Mesendoderm (in vitro differentiated cells): ENCODE measurements around the gene P3H2.
A peak's percentile ranks its signal among the peaks of the same experiment; 100 is the strongest.
"Not testable (repeated sequence)": the region's sequence is repeated elsewhere in the genome, so short reads cannot be mapped to it uniquely, and the experiment has no call there.

Experiments
- DNase-seq: peaks from one replicate; pipeline ENCODE4 v3.0.0; 2013
- H2AK5ac ChIP-seq: 2 replicates; pipeline ENCODE4 v1.6.1; 2013; ENCODE audit warnings: low read length, inconsistent platforms
- H2BK120ac ChIP-seq: 2 replicates; pipeline ENCODE4 v1.6.1; 2013; ENCODE audit warnings: low read depth, mild to moderate bottlenecking, low read length, moderate library complexity, mixed read lengths
- H2BK15ac ChIP-seq: replicated peaks from 2 replicates; pipeline ENCODE4 v1.6.1; 2013; ENCODE audit warnings: low read depth, mild to moderate bottlenecking, moderate library complexity
- H2BK5ac ChIP-seq: 2 replicates; pipeline ENCODE4 v1.6.1; 2013; ENCODE audit warnings: low read length, inconsistent platforms
- H3K18ac ChIP-seq: 2 replicates; pipeline ENCODE4 v1.6.1; 2013; ENCODE audit warnings: mild to moderate bottlenecking, low read length, mixed read lengths
- H3K23ac ChIP-seq: one replicate; pipeline ENCODE4 v1.6.1; 2013; ENCODE audit warnings: low read length
- H3K27ac ChIP-seq: 2 replicates; pipeline ENCODE4 v1.5.1; 2013; ENCODE audit warnings: low read depth, mild to moderate bottlenecking, inconsistent platforms, low read length, moderate library complexity
- H3K27me3 ChIP-seq: 2 replicates; pipeline ENCODE4 v1.6.1; 2013; ENCODE audit warnings: low read length, control low read depth, mild to moderate bottlenecking, inconsistent platforms; ENCODE audit not compliant: insufficient read depth, poor library complexity
- H3K36me3 ChIP-seq: 2 replicates; pipeline ENCODE4 v1.6.1; 2013; ENCODE audit warnings: low read length, inconsistent platforms; ENCODE audit not compliant: control insufficient read depth, insufficient read depth
- H3K4ac ChIP-seq: one replicate; pipeline ENCODE4 v1.6.1; 2013; ENCODE audit warnings: low read depth, mild to moderate bottlenecking, low read length, moderate library complexity
- H3K4me1 ChIP-seq: 2 replicates; pipeline ENCODE4 v1.6.1; 2013; ENCODE audit warnings: low read depth, low read length, inconsistent platforms; ENCODE audit not compliant: control insufficient read depth
- H3K4me2 ChIP-seq: 2 replicates; pipeline ENCODE4 v1.6.1; 2013; ENCODE audit warnings: low read length
- H3K4me3 ChIP-seq: 2 replicates; pipeline ENCODE4 v1.5.1; 2013; ENCODE audit warnings: mild to moderate bottlenecking, low read length
- H3K56ac ChIP-seq: one replicate; pipeline ENCODE4 v1.6.1; 2013; ENCODE audit warnings: low read length
- H3K79me1 ChIP-seq: 2 replicates; pipeline ENCODE4 v1.6.1; 2013; ENCODE audit warnings: low read length, inconsistent platforms
- H3K79me2 ChIP-seq: 2 replicates; pipeline ENCODE4 v1.6.1; 2013; ENCODE audit warnings: mild to moderate bottlenecking, low read length; ENCODE audit not compliant: control insufficient read depth, insufficient read depth
- H3K9ac ChIP-seq: 2 replicates; pipeline ENCODE4 v1.6.1; 2013; ENCODE audit warnings: low read length, inconsistent platforms
- H4K5ac ChIP-seq: one replicate; pipeline ENCODE4 v1.6.1; 2013; ENCODE audit warnings: low read length
- H4K8ac ChIP-seq: one replicate; pipeline ENCODE4 v1.6.1; 2013; ENCODE audit warnings: low read depth, mild to moderate bottlenecking, control low read depth, low read length, moderate library complexity
- WGBS: extraction: QIAGEN DNeasy Blood & Tissue Kit; methylation state at CpG from one replicate; pipeline ENCODE4 v1.1.7; 2013; ENCODE audit warnings: low lambda C conversion rate, missing lambda C conversion rate; ENCODE audit not compliant: insufficient coverage; ENCODE audit errors: extremely low coverage; 5-methylcytosine and 5-hydroxymethylcytosine counted together

Gene P3H2

DNA sequence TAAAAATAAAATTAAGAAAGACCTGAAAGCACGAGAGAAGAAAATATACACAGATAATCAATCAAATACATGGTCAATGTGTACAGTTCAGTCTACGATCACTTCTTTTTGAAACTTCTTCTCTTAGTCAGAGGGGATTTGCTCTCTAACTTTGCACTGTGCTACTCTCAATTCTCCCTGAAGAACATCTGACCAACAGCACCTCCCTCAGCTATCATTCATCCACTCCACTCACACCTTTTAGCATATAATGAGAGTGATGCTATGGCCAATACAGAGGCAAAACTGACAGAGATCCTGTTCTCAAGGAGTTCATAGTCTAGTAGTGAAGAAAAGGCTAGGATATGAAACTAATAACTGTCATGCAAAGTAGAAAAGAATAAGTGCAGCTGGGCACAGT, 45.9 kb downstream of the P3H2 start:
- no peak overlapping the region for H3K4me2 ChIP-seq
- no peak overlapping the region for H2BK5ac ChIP-seq
- H3K56ac ChIP-seq, result no peak overlapping the region
- no CpG with 5 or more reads among the region's 2 CpGs for WGBS
- no peak overlapping the region for H2BK15ac ChIP-seq
- H3K9ac ChIP-seq, result no peak overlapping the region
- no peak overlapping the region for H3K18ac ChIP-seq
- no peak overlapping the region for H3K4ac ChIP-seq
- no peak overlapping the region for H2AK5ac ChIP-seq
- no peak overlapping the region for H3K27ac ChIP-seq
- peak overlapping the region; percentile 65 for H2BK120ac ChIP-seq
- H3K79me1 ChIP-seq, result peaks cover 12% of the 10 kb centered on the region
- no peaks in the 10 kb centered on the region for H3K36me3 ChIP-seq
- no peak overlapping the region for H4K8ac ChIP-seq
- peaks cover 9% of the 10 kb centered on the region for H3K4me1 ChIP-seq
- no peak overlapping the region for H3K4me3 ChIP-seq
- DNase-seq, result no peak
- H3K27me3 ChIP-seq, result no peaks in the 10 kb centered on the region
- H3K23ac ChIP-seq, result no peak overlapping the region
- H4K5ac ChIP-seq, result no peak overlapping the region
- peaks cover 28% of the 10 kb centered on the region for H3K79me2 ChIP-seq

DNA sequence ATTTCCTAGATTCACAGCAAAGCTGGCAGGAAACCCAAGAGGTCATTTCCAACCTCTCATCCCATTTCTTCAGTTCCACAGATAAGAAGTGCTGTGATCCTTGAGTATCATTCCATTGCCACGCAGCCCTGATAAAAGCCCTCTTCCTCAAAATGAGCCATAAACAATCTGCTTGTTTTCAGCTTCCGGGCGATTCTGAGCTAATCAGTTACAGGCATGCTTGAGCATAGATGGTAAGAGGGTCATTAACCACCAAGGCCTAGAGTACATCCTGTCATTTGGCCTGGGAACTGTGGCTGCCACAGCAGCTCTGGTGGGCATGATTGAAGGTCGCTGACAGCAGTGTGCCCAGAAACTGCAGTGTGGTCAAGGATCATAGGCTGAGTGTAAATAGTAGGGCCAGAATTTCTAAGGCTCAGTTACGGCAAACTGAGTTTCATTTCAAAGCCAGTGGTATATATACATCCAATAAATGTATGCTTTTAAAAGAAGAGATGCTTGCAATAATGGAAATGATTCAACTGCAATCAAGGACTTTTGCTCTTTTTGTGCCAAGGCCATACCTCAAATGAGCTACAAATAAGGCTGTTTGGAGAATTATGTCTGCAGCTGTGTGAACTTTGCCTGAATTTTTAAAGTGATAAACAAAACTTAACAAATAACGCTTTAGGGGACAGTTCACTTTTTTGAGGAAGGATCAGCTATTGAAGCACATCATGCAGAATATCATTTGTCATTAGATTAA, 47.3 kb downstream of the P3H2 start:
- Histone ChIP-seq H3K56ac (peak overlapping the region; percentile 12), H2BK5ac (no peak overlapping the region), H4K5ac (no peak overlapping the region), H4K8ac (no peak overlapping the region), H3K4me2 (no peak overlapping the region), H3K27ac (no peak overlapping the region), H3K9ac (no peak overlapping the region), H3K4ac (no peak overlapping the region), H3K36me3 (no peaks in the 10 kb centered on the region), H2AK5ac (no peak overlapping the region), H3K79me2 (peaks cover 25% of the 10 kb centered on the region), H2BK15ac (no peak overlapping the region), H2BK120ac (no peak overlapping the region), H3K18ac (no peak overlapping the region), H3K4me1 (peaks cover 4% of the 10 kb centered on the region), H3K27me3 (peaks cover 2% of the 10 kb centered on the region), H3K4me3 (no peak overlapping the region), H3K23ac (no peak overlapping the region), H3K79me1 (peaks cover 9% of the 10 kb centered on the region)
- DNase-seq, result peak; percentile 85
- WGBS, result no CpG with 5 or more reads among the region's 6 CpGs

DNA sequence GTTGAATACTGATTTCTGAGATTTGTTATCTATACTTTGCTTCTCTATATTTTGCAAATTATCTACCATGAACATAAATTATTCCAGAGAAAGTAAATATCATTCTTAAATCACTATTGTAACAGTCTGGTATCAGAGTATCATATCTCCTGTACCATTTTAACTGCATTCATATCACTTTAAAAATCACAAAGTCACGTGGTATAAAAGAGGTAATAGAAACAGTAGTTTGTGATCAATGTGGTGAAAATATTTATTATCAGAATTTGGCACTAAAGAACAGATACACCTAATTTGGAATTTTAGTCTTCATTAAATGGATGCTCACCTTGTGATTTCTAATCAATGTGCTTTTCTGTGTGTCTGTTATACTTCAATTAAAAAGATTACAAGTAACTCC, 47.8 kb downstream of the P3H2 start:
- peaks cover 2% of the 10 kb centered on the region for H3K27me3 ChIP-seq
- WGBS, result no CpG with 5 or more reads among the region's 1 CpG

DNA sequence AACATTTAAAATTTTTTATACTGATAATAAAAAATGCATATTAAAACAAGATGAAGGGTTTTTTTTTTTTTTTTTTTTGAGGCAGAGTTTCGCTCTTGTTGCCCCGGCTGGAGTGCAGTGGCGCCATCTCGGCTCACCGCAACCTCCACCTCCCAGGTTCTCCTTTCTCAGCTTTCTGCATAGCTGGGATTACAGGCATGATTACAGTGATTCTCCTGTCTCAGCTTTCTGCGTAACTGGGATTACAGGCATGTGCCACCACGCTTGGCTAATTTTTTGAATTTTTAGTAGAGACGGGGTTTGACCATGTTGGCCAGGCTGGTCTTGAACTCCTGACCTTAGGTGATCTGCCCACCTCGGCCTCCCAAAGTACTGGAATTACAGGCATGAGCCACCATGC, 48.8 kb downstream of the P3H2 start:
- H2BK120ac ChIP-seq, H3K27me3 ChIP-seq, DNase-seq, H3K36me3 ChIP-seq, H3K4me3 ChIP-seq, H4K8ac ChIP-seq, H3K27ac ChIP-seq, H3K56ac ChIP-seq, H3K23ac ChIP-seq, H3K4me1 ChIP-seq, H4K5ac ChIP-seq, H3K4ac ChIP-seq, H2AK5ac ChIP-seq, H3K79me1 ChIP-seq, H3K4me2 ChIP-seq, H2BK15ac ChIP-seq, H3K9ac ChIP-seq, H2BK5ac ChIP-seq, H3K18ac ChIP-seq: not testable (repeated sequence)
- peaks cover 22% of the 10 kb centered on the region for H3K79me2 ChIP-seq
- no CpG with 5 or more reads among the region's 9 CpGs for WGBS

More for the DNA sequence above, 47.8 kb downstream of the P3H2 start:
- no peak for DNase-seq
- H4K8ac ChIP-seq, result no peak overlapping the region
- no peak overlapping the region for H2BK15ac ChIP-seq
- H3K4me2 ChIP-seq, result no peak overlapping the region
- peaks cover 4% of the 10 kb centered on the region for H3K4me1 ChIP-seq
- no peak overlapping the region for H2AK5ac ChIP-seq
- H2BK5ac ChIP-seq, result no peak overlapping the region
- peaks cover 27% of the 10 kb centered on the region for H3K79me2 ChIP-seq
- H3K36me3 ChIP-seq, result no peaks in the 10 kb centered on the region
- H4K5ac ChIP-seq, result no peak overlapping the region
- H3K23ac ChIP-seq, result no peak overlapping the region
- H3K27ac ChIP-seq, result no peak overlapping the region
- H3K56ac ChIP-seq, result no peak overlapping the region
- H3K4ac ChIP-seq, result no peak overlapping the region
- H3K9ac ChIP-seq, result no peak overlapping the region
- no peak overlapping the region for H2BK120ac ChIP-seq
- peaks cover 9% of the 10 kb centered on the region for H3K79me1 ChIP-seq
- no peak overlapping the region for H3K18ac ChIP-seq
- H3K4me3 ChIP-seq, result no peak overlapping the region

DNA sequence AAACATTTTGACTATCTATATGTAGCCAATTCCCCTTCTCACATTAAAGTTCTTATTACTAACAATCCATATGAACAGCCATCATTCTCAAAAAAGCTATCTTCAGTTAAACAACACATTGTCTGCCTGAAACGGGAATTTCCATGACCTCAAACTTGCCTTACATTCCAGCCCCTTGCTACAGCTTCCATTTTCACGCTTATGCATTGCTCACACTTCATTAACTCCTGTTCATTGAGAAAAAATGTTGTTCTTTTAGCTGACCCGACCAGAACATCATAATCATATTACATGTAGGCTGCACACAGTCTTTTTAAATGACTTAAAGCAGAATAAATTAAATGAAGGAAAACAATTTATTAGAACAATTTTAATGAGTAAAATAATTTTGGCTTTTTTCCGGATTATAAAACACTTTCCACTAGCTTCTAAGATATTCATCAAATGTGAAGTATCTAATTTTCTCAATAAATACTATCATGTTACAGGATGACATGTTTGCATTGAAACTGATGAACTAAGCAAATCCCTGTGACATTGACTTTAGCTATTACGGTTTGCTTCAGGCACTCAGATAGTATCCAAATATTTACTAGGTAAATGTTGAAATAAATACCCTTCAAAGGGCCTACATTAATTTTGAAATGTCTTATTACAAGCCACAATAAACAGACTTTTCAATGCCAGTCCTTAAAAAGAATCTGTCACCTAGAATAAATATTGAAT, 49.9 kb downstream of the P3H2 start:
- Histone ChIP-seq H2BK15ac (no peak overlapping the region), H3K79me2 (peaks cover 14% of the 10 kb centered on the region), H3K27ac (no peak overlapping the region), H3K9ac (no peak overlapping the region), H2BK120ac (no peak overlapping the region), H3K79me1 (peaks cover 8% of the 10 kb centered on the region), H3K4me2 (no peak overlapping the region), H2BK5ac (no peak overlapping the region), H4K8ac (peak overlapping the region; percentile 96), H3K23ac (no peak overlapping the region), H3K36me3 (no peaks in the 10 kb centered on the region), H3K4me1 (no peaks in the 10 kb centered on the region), H2AK5ac (no peak overlapping the region), H3K56ac (no peak overlapping the region), H3K4ac (no peak overlapping the region), H4K5ac (no peak overlapping the region), H3K18ac (no peak overlapping the region), H3K27me3 (peaks cover 2% of the 10 kb centered on the region), H3K4me3 (no peak overlapping the region)
- peak; percentile 50 for DNase-seq
- no CpG with 5 or more reads among the region's 5 CpGs for WGBS
